8988T (cell line): ENCODE measurements around the gene SPATA32.
"Not testable (repeated sequence)": the region's sequence is repeated elsewhere in the genome, so short reads cannot be mapped to it uniquely, and the experiment has no call there.

Experiments
- DNase-seq: peaks from one replicate; pipeline ENCODE4 v3.0.0; 2011

Gene SPATA32

DNA sequence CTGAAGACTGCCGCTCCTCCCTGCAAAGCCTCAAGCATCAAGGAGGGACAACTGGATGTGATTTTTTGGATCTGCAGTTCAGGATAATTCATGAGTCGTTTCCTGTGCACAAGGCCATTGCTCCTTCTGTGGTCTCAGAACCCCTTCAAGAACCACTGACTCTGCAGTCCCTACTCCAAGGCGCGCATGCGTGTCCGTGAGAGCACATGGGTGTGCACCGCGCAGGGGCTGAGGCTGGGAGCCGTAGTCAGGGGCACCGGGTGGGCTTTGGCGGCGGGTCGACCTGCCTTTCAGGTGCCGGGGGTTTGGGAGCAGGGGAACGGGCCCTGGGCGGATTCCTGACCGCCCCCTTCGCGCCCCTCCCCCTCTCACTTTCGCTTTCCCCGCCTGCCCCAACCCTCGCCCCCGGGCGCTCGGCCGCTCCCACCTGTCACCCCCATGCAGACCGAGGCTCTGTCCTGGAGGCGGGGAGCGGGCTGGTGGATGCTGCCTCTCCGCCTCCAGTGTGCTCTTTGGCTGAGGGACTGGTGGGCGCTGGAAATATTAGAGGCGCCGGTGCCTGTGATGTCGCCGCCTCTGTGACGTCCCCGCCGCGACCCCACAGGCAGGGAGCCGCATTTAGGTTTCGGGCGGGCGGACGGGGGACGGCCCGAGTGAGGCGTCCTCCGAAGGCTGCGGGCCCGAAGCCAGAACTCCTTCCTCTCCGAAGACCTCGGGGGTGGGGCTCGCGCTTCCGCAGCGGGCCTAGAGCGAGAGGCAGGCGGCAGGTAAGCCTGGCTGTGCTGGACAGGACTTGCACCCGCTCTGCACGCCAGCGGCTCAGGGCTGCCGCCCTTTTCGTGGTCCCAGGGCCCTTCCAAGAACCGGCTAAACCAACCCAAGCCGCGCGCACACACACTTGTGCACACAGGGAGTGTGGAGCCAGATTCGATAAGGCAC is at the start of gene SPATA32:
Gene SPATA32, minus strand, starts transcription at position 518 of the 939 bp plus-strand sequence. Its CDS starts 78 bp downstream, at position 440.
- no peak for DNase-seq

- DNase-seq: no peak
Observed at GRCh38 chr17:45311401-45311759, 49.5 kb upstream of the SPATA32 start.

DNA sequence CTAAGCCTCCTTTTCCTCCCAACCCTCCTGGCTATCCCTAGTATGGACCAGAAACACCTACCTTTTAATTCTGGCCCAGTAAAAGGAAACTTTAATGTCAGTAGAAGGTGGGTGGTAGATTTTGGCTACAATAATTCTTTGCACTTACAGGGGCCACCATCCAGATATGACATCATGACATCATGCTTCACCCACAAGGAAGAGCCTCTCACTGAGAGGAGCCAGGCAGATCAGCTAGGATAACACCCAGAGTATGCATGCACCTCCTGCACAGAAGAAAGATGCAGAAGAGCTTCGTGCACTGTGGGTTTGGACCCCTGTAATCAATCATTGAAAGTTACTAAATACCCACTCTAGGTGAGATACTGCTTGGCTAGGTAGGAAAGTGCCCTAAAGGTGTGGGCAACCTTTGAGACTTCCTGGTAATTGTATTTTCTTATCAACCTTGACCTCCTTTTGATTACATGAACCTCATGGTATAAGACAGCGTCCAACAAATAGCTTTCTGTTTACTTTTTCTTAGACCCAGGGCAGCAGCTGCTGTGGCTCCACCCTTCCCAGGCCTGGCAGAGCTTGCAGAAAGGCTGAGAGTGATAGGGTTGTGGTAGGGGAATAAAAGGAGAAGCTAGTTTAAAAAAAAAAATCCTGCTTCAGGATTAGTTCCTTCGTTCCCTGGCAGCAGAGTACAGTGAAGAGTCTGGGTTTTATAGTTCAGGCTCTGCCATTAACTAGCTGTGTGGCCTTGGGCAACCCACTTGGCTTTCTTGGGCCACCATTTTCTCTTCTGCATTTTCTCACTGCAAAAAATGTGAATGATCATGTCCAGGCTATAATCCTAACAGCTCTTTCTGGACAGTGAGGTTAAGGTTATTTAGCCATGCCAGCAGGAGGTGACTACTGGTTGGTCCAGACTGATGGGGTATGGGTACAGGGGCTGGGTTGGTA is 48.8 kb upstream of the SPATA32 start:
- no peak for DNase-seq

DNA sequence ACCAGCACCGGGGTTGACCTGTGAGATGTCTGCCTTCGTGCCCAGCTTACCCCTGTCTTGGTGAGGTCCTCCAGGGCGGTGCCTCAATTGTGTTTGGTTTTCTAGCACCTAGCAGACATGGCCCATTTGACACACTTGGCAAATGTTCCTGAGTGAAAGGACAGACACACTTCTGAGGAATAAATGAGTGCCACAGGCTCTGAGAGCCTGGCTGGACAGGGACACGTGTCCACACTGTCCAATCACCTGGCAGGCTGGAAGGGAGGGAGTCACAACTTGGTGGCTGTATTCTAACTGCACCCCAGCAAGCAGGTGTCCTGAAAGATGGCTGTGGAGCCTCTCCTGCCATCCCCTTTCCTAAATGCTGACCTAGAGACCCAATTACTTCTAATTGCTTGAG is 47.5 kb upstream of the SPATA32 start:
- no peak for DNase-seq

GRCh38 chr17:45308840-45309239 is 46.9 kb upstream of the SPATA32 start:
- no peak for DNase-seq

GRCh38 chr17:45308016-45308365 is 46.1 kb upstream of the SPATA32 start:
- DNase-seq: no peak

GRCh38 chr17:45307290-45308015 is 45.6 kb upstream of the SPATA32 start:
- no peak for DNase-seq

GRCh38 chr17:45306623-45307022 is 44.7 kb upstream of the SPATA32 start:
- no peak for DNase-seq

DNA sequence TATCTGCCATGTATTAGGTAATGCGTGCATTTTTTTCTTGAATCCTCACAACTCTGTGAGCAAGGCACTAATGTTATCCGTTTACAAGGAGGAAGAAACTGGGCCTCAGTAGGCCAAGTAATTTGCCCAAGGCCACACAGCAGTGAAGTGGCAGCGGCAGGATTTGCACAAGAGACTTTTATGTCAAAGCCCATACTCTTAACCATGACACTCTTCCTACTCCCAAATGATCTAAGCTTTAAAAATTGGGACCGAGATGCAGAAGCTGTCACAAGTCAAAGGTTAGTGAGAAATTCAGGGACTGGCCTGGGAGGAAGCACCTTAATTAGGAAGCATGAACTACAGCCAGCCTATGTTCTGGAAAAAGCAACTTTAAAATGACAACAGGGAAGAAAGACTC is 44.2 kb upstream of the SPATA32 start:
- DNase-seq: no peak

DNA sequence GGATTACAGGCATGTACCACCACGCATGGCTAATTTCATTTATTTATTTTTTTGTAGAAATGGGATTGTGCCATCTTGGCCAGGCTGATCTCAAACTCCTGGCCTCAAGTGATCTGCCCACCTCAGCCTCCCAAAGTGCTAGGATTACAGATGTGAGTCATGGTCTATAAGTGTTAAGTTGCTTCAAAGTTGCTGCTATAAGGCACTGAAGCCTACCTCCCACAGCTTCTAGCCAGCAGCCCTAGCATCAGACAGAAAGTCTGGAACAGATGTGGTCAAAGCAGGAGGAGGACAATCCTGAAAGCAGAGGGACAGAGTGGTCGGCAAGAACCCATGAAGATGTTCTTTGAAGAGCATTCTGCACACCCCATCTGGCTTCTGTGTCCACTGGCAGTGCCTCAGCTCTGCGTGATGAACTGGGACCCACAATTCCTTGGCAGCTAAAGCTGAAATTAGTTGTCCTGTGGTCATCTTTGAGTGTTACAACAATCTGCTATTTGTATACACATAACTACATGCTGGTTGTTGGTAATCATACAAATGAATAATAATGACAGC is 43.7 kb upstream of the SPATA32 start:
- no peak for DNase-seq

DNA sequence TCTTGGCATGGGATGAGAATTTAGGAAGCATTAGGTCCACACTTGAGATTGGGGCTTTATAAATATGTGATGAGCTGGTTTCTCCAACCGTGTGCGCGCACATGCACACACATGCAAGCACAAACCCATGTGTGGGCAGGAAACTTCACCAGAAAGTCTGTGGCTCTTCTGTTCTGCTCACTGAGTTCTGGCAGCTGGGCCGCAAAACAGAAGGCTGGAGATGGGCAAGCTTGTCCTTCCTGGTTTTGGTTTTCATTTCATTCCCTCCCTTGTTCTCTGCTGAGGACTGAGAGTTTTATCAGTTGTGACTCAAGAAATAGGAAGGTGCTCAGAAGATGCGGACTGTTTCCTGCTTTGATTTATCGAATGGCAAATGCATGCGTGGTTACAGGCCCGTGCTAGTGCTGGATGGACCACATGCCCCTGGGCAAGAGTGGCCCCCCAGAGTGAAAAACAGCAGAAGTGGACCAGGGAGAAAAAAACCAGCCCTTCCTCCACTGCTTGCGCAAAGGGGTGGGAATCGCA is 40.8 kb upstream of the SPATA32 start:
- no peak for DNase-seq

DNA sequence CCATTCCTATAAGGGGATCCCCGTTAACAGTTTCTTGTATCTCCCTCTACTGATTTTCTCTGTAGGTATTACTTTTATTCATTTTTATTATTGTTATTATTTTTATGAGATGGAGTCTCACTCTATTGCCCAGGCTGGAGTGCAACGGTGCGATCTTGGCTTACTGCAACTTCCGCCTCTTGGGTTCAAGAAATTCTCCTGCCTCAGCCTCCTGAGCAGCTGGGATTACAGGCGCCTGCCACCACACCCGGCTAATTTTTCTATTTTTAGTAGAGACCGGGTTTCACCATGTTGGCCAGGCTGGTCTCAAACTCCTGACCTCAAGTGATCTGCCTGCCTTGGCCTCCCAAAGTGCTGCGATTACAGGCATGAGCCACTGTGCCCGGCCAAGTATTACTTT is 40.3 kb upstream of the SPATA32 start:
- DNase-seq: not testable (repeated sequence)

- no peak for DNase-seq
Observed at GRCh38 chr17:45301674-45302073, 39.8 kb upstream of the SPATA32 start.

- DNase-seq: no peak
Observed at GRCh38 chr17:45300060-45300751, 38.3 kb upstream of the SPATA32 start.

GRCh38 chr17:45299361-45299760 is 37.5 kb upstream of the SPATA32 start:
- DNase-seq: no peak

- DNase-seq: no peak
Observed at GRCh38 chr17:45298546-45299285, 36.8 kb upstream of the SPATA32 start.

GRCh38 chr17:45296833-45297124 is 34.9 kb upstream of the SPATA32 start:
- no peak for DNase-seq

DNA sequence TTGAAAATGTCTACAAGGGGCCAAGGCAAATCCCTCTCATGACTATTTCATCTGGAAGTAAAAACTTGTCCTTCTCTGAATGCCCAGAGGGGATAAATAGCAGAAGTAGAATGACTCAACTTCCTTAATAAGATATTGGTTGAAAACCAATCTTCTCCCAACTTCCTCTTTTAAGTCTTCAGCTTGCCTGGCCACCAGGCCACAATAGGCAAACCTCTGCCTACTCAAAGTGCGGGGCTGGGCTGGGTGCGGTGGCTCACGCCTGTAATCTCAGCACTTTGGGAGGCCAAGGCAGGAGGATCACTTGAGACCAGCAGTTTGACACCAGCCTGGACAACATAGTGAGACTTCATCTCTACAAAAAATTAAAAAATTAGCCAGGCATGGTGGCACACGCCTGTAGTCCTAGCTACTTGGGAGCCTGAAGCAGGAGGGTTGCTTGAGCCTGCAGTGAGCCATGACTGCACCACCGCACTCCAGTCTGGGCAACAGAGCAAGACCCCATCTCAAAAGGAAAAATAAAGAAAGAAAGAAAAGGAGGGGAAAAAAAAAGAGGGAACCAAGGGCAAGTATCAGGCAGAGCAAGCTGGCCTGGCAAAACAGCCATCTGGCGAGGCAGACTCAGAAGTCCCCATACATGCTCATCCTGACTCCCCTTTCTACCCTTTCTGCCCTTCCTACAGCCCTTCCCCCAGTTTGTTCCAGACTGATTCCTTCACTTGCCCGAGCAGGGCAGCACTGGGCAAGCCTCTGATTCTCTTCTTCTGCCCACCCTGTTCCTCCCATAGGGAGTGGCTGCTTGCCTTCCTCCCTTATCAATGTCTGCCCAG is 34.3 kb upstream of the SPATA32 start:
- no peak for DNase-seq

GRCh38 chr17:45294506-45294905 is 32.6 kb upstream of the SPATA32 start:
- DNase-seq: no peak
